ENCODE measurements around the gene SPON1.

- no peak for TF ChIP-seq CTCF (IDR thresholded peaks at IDR 0.05)
- no peak for TF ChIP-seq ZFX (IDR thresholded peaks at IDR 0.05; ENCODE audit: borderline replicate concordance)
Measured at GRCh38 chr11:14225666-14226065, 263.1 kb downstream of the SPON1 start.
